ENCODE data around the gene TUBA3E. TPM values are rescaled to one million over a fixed set of nuclear protein-coding genes. Genes with fewer than 3 reads are reported as not detected.
A peak's percentile ranks its signal among the peaks of the same experiment; 100 is the strongest.
"Not testable (repeated sequence)": the region's sequence is repeated elsewhere in the genome, so short reads cannot be mapped to it uniquely, and the experiment has no call there.

Gene TUBA3E
- total and polyA plus RNA-seq, 2 of the 13 experiments (the other 11 are each of a cell fraction or from before 2014, with no cell fraction given), result not detected

GRCh38 chr2:130181880-130182682 is 16.2 kb downstream of the TUBA3E start, which contains the start of gene MZT2B:
Gene MZT2B (plus strand): TSS chr2:130182262. CDS start chr2:130182283, 21 bp downstream.
- in situ Hi-C loops (cut with HindIII; ENCODE audit: extremely low pct_ligation_motif_present, low pct_unique_long_range_greater_than_20kb) (loop anchor here (5.0 to 25.0 kb wide), 2 partner anchors 150 to 1305 kb away; partner anchors contain the start of genes MZT2A and TUBA3D), intact Hi-C loops (cut with micrococcal nuclease; ENCODE audit: unreplicated experiment) (loop anchor here (1.0 kb wide), 1 partner anchor 155 kb away; no protein-coding TSS in a partner anchor)
- H3K9ac ChIP-seq (ENCODE audit: insufficient read depth, low read depth, low read length), result peak within 1 kb of the TSS; percentile 99
- peak; percentile 77 for TF ChIP-seq PHF8 (CRISPR knock-in tag; IDR thresholded peaks at IDR 0.05)
- TF ChIP-seq ZBTB33 (CRISPR knock-in tag; IDR thresholded peaks at IDR 0.05), result peak; percentile 67; the same call in 1 of the 2 replicates
- 0 out of 2 replicates have a peak, but pooled peaks have one; percentile 68 for TF ChIP-seq ZGPAT (CRISPR knock-in tag; IDR thresholded peaks at IDR 0.05)
- TF ChIP-seq KLF6 (CRISPR knock-in tag; IDR thresholded peaks at IDR 0.05), result peak; percentile 9; the same call in 1 of the 2 replicates
- 0 out of 2 replicates have a peak, but pooled peaks have one; percentile 57 for TF ChIP-seq BRF2 (CRISPR knock-in tag; IDR thresholded peaks at IDR 0.05)
- 0 out of 2 replicates have a peak, but pooled peaks have one; percentile 74 for TF ChIP-seq TOPORS (CRISPR knock-in tag; IDR thresholded peaks at IDR 0.05)
- 0 out of 2 replicates have a peak, but pooled peaks have one; percentile 19 for TF ChIP-seq ZNF543 (CRISPR knock-in tag; IDR thresholded peaks at IDR 0.05)
- TF ChIP-seq TAF1 (CRISPR knock-in tag; IDR thresholded peaks at IDR 0.05), result peak; percentile 24; the same call in 1 of the 2 replicates
- TF ChIP-seq TARDBP (CRISPR knock-in tag; IDR thresholded peaks at IDR 0.05), result peak; percentile 67
- TF ChIP-seq TFDP2 (CRISPR knock-in tag; IDR thresholded peaks at IDR 0.05), result peak; percentile 26; the same call in 1 of the 2 replicates
- peak; percentile 11; the same call in 1 of the 2 replicates for TF ChIP-seq ZNF230 (CRISPR knock-in tag; IDR thresholded peaks at IDR 0.05)
- 0 out of 2 replicates have a peak, but pooled peaks have one; percentile 26 for TF ChIP-seq MLX (CRISPR knock-in tag; IDR thresholded peaks at IDR 0.05)
- 0 out of 2 replicates have a peak, but pooled peaks have one; percentile 38 for TF ChIP-seq ATF5 (CRISPR knock-in tag; IDR thresholded peaks at IDR 0.05; ENCODE audit: low read depth)

More at GRCh38 chr2:130181880-130182682, 16.2 kb downstream of the TUBA3E start, which contains the start of gene MZT2B:
- Histone ChIP-seq H3K4me3 (replicated peaks in 1 of 3; ENCODE audit: insufficient read depth in 1 of 3, low read depth in 2 of 3, low read length in 3 of 3) (peak within 1 kb of the TSS; percentile 97 to 99 (median 99)), H3K4me2 (ENCODE audit: low read depth, low read length) (peak within 1 kb of the TSS; percentile 86), H3K27ac (ENCODE audit: extremely low read length, insufficient read depth, low read length) (peak within 1 kb of the TSS; percentile 92), H3K79me2 (ENCODE audit: insufficient read depth, low read length) (peaks cover 65% of the 10 kb centered on the region), H3K36me3 (replicated peaks in 1 of 2; ENCODE audit: control insufficient read depth in 1 of 2, insufficient read depth in 2 of 2, low read length in 2 of 2) (peaks cover 5 to 14% of the 10 kb centered on the region in 2 experiments; a peak in 3 of 5 replicates), H3K4me1 (ENCODE audit: insufficient read depth, low read length) (peaks cover 35% of the 10 kb centered on the region)
- peak; percentile 87 for DNase-seq (ENCODE audit: low spot score)
- H3K9me3 ChIP-seq (ENCODE audit: low read length); H2AFZ ChIP-seq (ENCODE audit: low read length); H3K27me3 ChIP-seq (ENCODE audit: control insufficient read depth in 1 of 2, insufficient read depth in 2 of 2, low read length in 2 of 2); BruUV-seq (replicated peaks); FAIRE-seq; H4K20me1 ChIP-seq (ENCODE audit: insufficient read depth, low read length): not testable (repeated sequence)
- POLR2A ChIA-PET, result interaction anchor here (0.7 to 1.8 kb wide), 11 partner anchors 12 to 173 kb away, joined by 3 to 32 read pairs (median 4); partner anchors contain the start of genes IMP4 and PTPN18
- CTCF ChIA-PET (ENCODE audit: low intra/inter-chr PET ratio, low total read pairs), result interaction anchor here (1.6 to 1.8 kb wide), 2 partner anchors 146 to 151 kb away, joined by 5 to 19 read pairs; no protein-coding TSS in a partner anchor
- 1% methylated on average over 19 of the region's 86 CpGs for WGBS (ENCODE audit: low lambda C conversion rate)
- ATAC-seq, result peak; percentile 86

Data from HepG2 (cell line).